ENCODE data around the gene SAT2.

DNA sequence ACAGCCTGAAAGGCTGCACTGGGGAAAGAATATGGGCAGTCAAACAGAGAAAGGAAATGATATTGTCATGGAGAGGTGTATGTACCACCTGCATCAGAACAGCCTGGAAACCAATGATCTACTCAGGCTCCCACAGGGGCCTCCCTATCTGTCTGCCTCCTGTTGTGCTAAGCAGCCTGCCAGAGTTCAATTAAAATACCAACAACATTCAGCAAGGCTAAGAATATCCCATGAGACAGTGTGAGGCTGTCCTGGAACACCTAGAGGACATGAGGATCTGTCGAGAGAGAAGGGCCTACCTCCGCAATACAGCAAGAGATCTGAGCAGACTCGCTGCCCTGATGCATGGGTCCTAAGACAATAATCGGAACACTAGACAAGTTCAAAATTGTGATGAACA, 21.3 kb downstream of the SAT2 start:
- TF ChIP-seq SIN3A (IDR thresholded peaks at IDR 0.05; ENCODE audit: borderline replicate concordance, insufficient read depth, low read length) (no peak), FOXP2 (optimal IDR thresholded peaks at IDR 0.05; ENCODE audit: borderline replicate concordance, extremely low read depth, extremely low read length, insufficient read depth) (no peak), POLR2AphosphoS5 (IDR thresholded peaks at IDR 0.05; ENCODE audit: low read depth, low read length) (no peak)
- TF ChIP-seq, protein P1, sequence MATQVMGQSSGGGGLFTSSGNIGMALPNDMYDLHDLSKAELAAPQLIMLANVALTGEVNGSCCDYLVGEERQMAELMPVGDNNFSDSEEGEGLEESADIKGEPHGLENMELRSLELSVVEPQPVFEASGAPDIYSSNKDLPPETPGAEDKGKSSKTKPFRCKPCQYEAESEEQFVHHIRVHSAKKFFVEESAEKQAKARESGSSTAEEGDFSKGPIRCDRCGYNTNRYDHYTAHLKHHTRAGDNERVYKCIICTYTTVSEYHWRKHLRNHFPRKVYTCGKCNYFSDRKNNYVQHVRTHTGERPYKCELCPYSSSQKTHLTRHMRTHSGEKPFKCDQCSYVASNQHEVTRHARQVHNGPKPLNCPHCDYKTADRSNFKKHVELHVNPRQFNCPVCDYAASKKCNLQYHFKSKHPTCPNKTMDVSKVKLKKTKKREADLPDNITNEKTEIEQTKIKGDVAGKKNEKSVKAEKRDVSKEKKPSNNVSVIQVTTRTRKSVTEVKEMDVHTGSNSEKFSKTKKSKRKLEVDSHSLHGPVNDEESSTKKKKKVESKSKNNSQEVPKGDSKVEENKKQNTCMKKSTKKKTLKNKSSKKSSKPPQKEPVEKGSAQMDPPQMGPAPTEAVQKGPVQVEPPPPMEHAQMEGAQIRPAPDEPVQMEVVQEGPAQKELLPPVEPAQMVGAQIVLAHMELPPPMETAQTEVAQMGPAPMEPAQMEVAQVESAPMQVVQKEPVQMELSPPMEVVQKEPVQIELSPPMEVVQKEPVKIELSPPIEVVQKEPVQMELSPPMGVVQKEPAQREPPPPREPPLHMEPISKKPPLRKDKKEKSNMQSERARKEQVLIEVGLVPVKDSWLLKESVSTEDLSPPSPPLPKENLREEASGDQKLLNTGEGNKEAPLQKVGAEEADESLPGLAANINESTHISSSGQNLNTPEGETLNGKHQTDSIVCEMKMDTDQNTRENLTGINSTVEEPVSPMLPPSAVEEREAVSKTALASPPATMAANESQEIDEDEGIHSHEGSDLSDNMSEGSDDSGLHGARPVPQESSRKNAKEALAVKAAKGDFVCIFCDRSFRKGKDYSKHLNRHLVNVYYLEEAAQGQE (IDR thresholded peaks at IDR 0.05; ENCODE audit: insufficient read depth in 1 of 2, low read depth in 2 of 2, low read length in 2 of 2): no peak
